ENCODE results near the gene TIMP2. TPM values are rescaled to one million over a fixed set of nuclear protein-coding genes. Genes with fewer than 3 reads are reported as not detected.
A peak's percentile ranks its signal among the peaks of the same experiment; 100 is the strongest.

The TIMP2 gene
- total and polyA plus RNA-seq, 2 of the 8 experiments (the other 6 are each of a cell fraction or from before 2014, with no cell fraction given): 18.2 to 43.3 TPM

DNA sequence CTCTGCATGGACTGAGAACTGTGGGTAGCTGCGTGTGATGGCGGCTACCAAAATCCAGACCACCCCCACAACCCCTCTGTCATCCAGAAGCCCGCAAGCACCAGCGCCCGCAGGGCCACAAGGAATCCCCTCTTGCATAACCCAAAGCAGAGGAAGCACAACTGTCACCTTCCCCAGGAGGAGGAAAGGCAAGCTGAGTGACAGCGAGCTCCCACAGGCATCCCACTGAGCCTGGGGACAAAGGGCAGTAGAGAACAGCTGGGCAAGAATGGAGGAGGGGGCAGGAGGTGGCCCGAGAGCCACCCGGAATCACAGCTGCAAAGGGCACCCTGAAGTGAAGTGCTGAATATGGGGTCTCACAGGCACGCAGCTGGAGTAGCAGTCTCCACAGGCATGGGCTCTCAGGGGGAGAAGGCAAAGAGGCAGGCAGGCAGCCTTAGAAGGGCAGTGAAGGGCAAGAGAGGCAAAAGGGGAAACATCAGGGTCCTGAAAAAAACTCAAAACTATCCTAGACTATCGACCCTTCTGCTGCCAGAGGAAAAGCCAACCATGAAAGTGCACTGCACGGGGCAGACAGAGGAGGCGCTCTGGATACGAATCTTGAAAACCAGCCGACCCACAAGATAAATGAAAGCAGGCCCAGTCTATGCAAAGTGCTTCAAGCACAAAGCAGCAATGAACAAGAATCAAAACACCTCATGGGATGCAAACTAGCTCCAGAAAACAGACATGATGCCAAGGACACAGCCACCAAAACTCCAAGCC lies 101.7 kb downstream of the TIMP2 start:
- Histone ChIP-seq H3K14ac (ENCODE audit: insufficient read length) (no peak overlapping the region), H2BK20ac (ENCODE audit: low read length) (no peak overlapping the region), H3K27me3 (replicated peaks in 1 of 4; ENCODE audit: control insufficient read depth in 3 of 4, extremely low read depth in 1 of 4, insufficient read depth in 3 of 4, low read length in 3 of 4) (no peaks in the 10 kb centered on the region), H3K23ac (ENCODE audit: insufficient read length) (no peak overlapping the region), H3K4ac (replicated peaks; ENCODE audit: insufficient read length, low read depth, low read length) (no peak overlapping the region), H3K23me2 (ENCODE audit: low read depth, low read length) (no peaks in the 10 kb centered on the region), H3K18ac (ENCODE audit: extremely low read depth, low read length) (no peak overlapping the region), H4K91ac (replicated peaks; ENCODE audit: insufficient read length, low read length) (no peak overlapping the region), H3K79me2 (ENCODE audit: control insufficient read depth in 1 of 2, insufficient read depth in 2 of 2, low read length in 2 of 2) (peaks cover 0 to 9% of the 10 kb centered on the region in 2 experiments; a peak in 1 of 4 replicates), H2BK120ac (replicated peaks; ENCODE audit: low read depth, low read length) (no peak overlapping the region), H2BK15ac (ENCODE audit: low read length) (no peak overlapping the region), H3K36me3 (ENCODE audit: control insufficient read depth in 2 of 4, insufficient read depth in 4 of 4, low read length in 3 of 4) (peaks cover 40 to 77% (median 75%) of the 10 kb centered on the region in 4 experiments), H3K9ac (replicated peaks in 1 of 4; ENCODE audit: extremely low read depth in 1 of 4, low read depth in 3 of 4, low read length in 3 of 4) (no peak overlapping the region), H3K4me2 (ENCODE audit: insufficient read depth in 1 of 2, low read depth in 2 of 2, low read length in 2 of 2) (no peak overlapping the region), H4K8ac (ENCODE audit: extremely low read depth, insufficient read depth, low read length) (peak overlapping the region; percentile 38; the same call in 1 of the 2 replicates), H2BK5ac (ENCODE audit: low read depth, low read length) (no peak overlapping the region), H2BK12ac (ENCODE audit: low read depth, low read length) (no peak overlapping the region), H3K79me1 (ENCODE audit: low read depth, low read length) (peaks cover 4% of the 10 kb centered on the region; the same call in 1 of the 2 replicates), H4K20me1 (replicated peaks in 1 of 2; ENCODE audit: control insufficient read depth in 1 of 2, insufficient read depth in 2 of 2, low read length in 2 of 2) (peaks cover 6 to 13% of the 10 kb centered on the region in 2 experiments), H2AFZ (ENCODE audit: low read length) (no peak overlapping the region), H2AK5ac (ENCODE audit: low read depth, low read length) (no peak overlapping the region), H3K4me3 (ENCODE audit: extremely low read depth in 1 of 4, insufficient read depth in 2 of 4, low read depth in 3 of 4, low read length in 4 of 4) (no peak overlapping the region), H3K56ac (replicated peaks; ENCODE audit: insufficient read length, low read depth, low read length) (no peak overlapping the region), H3K27ac (ENCODE audit: low read depth, low read length) (no peak overlapping the region), H4K5ac (ENCODE audit: insufficient read length, low read depth, low read length) (no peak overlapping the region), H3K4me1 (replicated peaks in 1 of 4; ENCODE audit: control insufficient read depth in 3 of 4, insufficient read depth in 4 of 4, low read length in 3 of 4) (no peaks in the 10 kb centered on the region), H3K9me3 (ENCODE audit: insufficient read depth in 2 of 2, low read depth in 1 of 2, low read length in 1 of 2) (no peaks in the 10 kb centered on the region)
- no peak for TF ChIP-seq CBX5 (IDR thresholded peaks at IDR 0.05; ENCODE audit: low read depth, low read length)
- TF ChIP-seq, protein P1, sequence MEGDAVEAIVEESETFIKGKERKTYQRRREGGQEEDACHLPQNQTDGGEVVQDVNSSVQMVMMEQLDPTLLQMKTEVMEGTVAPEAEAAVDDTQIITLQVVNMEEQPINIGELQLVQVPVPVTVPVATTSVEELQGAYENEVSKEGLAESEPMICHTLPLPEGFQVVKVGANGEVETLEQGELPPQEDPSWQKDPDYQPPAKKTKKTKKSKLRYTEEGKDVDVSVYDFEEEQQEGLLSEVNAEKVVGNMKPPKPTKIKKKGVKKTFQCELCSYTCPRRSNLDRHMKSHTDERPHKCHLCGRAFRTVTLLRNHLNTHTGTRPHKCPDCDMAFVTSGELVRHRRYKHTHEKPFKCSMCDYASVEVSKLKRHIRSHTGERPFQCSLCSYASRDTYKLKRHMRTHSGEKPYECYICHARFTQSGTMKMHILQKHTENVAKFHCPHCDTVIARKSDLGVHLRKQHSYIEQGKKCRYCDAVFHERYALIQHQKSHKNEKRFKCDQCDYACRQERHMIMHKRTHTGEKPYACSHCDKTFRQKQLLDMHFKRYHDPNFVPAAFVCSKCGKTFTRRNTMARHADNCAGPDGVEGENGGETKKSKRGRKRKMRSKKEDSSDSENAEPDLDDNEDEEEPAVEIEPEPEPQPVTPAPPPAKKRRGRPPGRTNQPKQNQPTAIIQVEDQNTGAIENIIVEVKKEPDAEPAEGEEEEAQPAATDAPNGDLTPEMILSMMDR (IDR thresholded peaks at IDR 0.05; ENCODE audit: control extremely low read depth in 1 of 3, insufficient read depth in 1 of 3, low read depth in 1 of 3, low read length in 3 of 3): peak in 1 of 3 experiments; percentile 16; a peak in 1 of 4 replicates
- DNase-seq (ENCODE audit: low read depth in 1 of 2, low spot score in 2 of 2): no peak
- FAIRE-seq: no peak
- CTCF ChIA-PET (ENCODE audit: partially characterized antibody): interaction anchor here (0.8 to 2.2 kb wide), 4 partner anchors 9 to 24 kb away, joined by 4 to 14 read pairs (median 6); no protein-coding TSS in a partner anchor
- 84% methylated on average over 14 of the region's 14 CpGs; no CpG with 5 or more reads in 1 of the 2 experiments for WGBS, 2 experiments (ENCODE audit: extremely low coverage in 1 of 2, insufficient coverage in 1 of 2, insufficient read length in 1 of 2, insufficient replicate concordance in 2 of 2, low coverage in 1 of 2, low lambda C conversion rate in 2 of 2, missing lambda C conversion rate in 1 of 2)
- POLR2A ChIA-PET (ENCODE audit: partially characterized antibody): no interaction called here

Data from H1 (cell line).